ENCODE data around the gene PDPK1.

DNA sequence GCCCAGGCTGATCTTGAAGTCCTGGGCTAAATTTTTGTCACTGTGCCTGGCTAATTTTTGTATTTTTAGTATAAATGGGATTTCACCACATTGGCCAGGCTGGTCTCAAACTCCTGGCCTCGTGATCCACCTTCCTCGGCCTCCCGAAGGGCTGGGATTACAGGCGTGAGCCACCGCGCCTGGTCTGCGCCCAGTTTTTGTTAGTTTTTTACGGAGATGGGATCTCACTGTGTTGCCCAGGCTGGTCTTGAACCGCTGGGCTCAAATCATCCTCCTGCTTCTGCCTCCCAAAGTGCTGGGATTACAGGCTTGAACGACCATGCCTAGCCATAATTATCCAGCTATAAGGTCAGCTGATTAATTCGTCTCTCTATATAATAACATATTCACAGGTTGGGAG lies 3.9 kb upstream of the PDPK1 start:
- TF ChIP-seq, protein P1, sequence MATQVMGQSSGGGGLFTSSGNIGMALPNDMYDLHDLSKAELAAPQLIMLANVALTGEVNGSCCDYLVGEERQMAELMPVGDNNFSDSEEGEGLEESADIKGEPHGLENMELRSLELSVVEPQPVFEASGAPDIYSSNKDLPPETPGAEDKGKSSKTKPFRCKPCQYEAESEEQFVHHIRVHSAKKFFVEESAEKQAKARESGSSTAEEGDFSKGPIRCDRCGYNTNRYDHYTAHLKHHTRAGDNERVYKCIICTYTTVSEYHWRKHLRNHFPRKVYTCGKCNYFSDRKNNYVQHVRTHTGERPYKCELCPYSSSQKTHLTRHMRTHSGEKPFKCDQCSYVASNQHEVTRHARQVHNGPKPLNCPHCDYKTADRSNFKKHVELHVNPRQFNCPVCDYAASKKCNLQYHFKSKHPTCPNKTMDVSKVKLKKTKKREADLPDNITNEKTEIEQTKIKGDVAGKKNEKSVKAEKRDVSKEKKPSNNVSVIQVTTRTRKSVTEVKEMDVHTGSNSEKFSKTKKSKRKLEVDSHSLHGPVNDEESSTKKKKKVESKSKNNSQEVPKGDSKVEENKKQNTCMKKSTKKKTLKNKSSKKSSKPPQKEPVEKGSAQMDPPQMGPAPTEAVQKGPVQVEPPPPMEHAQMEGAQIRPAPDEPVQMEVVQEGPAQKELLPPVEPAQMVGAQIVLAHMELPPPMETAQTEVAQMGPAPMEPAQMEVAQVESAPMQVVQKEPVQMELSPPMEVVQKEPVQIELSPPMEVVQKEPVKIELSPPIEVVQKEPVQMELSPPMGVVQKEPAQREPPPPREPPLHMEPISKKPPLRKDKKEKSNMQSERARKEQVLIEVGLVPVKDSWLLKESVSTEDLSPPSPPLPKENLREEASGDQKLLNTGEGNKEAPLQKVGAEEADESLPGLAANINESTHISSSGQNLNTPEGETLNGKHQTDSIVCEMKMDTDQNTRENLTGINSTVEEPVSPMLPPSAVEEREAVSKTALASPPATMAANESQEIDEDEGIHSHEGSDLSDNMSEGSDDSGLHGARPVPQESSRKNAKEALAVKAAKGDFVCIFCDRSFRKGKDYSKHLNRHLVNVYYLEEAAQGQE (IDR thresholded peaks at IDR 0.05; ENCODE audit: insufficient replicate concordance, low read depth): no peak
- TF ChIP-seq, protein P2, sequence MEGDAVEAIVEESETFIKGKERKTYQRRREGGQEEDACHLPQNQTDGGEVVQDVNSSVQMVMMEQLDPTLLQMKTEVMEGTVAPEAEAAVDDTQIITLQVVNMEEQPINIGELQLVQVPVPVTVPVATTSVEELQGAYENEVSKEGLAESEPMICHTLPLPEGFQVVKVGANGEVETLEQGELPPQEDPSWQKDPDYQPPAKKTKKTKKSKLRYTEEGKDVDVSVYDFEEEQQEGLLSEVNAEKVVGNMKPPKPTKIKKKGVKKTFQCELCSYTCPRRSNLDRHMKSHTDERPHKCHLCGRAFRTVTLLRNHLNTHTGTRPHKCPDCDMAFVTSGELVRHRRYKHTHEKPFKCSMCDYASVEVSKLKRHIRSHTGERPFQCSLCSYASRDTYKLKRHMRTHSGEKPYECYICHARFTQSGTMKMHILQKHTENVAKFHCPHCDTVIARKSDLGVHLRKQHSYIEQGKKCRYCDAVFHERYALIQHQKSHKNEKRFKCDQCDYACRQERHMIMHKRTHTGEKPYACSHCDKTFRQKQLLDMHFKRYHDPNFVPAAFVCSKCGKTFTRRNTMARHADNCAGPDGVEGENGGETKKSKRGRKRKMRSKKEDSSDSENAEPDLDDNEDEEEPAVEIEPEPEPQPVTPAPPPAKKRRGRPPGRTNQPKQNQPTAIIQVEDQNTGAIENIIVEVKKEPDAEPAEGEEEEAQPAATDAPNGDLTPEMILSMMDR (IDR thresholded peaks at IDR 0.05; ENCODE audit: insufficient read depth, low read length): no peak
